HAP-1 (cell line): Measurements from ENCODE around the gene EFEMP2.

Source experiments
- DNase-seq, 2 experiments: peaks; one replicate each; pipeline ENCODE4 v3.0.0-alpha.2; 2016 to 2020; ENCODE audit warnings: low spot score in 2 of 2
- H3K27me3 ChIP-seq: fragments of 250-450 bp; sonication (Bioruptor Pico); 2 replicates; pipeline ENCODE4 v1.5.1; 2020; ENCODE audit warnings: low read depth, mild to moderate bottlenecking, moderate library complexity
- H3K36me3 ChIP-seq: fragments of 250-450 bp; sonication (Bioruptor Pico); replicated peaks from 2 replicates; pipeline ENCODE4 v1.5.1; 2020; ENCODE audit warnings: mild to moderate bottlenecking
- H3K4me1 ChIP-seq: fragments of 250-450 bp; sonication (Bioruptor Pico); 2 replicates; pipeline ENCODE4 v1.5.1; 2020; ENCODE audit warnings: mild to moderate bottlenecking
- H3K4me3 ChIP-seq: fragments of 250-450 bp; sonication (Bioruptor Pico); 2 replicates; pipeline ENCODE4 v1.5.1; 2020; ENCODE audit warnings: mild to moderate bottlenecking, moderate library complexity
- H3K9me3 ChIP-seq: fragments of 250-450 bp; sonication (Bioruptor Pico); 2 replicates; pipeline ENCODE4 v1.5.1; 2020; ENCODE audit warnings: mild to moderate bottlenecking, moderate library complexity
- in situ Hi-C: fragments of 300-500 bp; cut with MboI; formaldehyde crosslinking; loops from 3 replicates; pipeline ENCODE4 v1.14.3; 2020; ENCODE audit warnings: low sequenced_read_pairs, inconsistent platforms, mixed read lengths

The EFEMP2 gene

GRCh38 chr11:65912845-65913244 is 40.2 kb upstream of the EFEMP2 start:
- peaks cover 3% of the 10 kb centered on the region for H3K36me3 ChIP-seq
- H3K9me3 ChIP-seq, result no peaks in the 10 kb centered on the region
- H3K4me1 ChIP-seq, result peaks cover 7% of the 10 kb centered on the region
- H3K4me3 ChIP-seq, result no peak overlapping the region
- in situ Hi-C loops, result no loop called here
- DNase-seq, result no peak
- no peaks in the 10 kb centered on the region for H3K27me3 ChIP-seq

DNA sequence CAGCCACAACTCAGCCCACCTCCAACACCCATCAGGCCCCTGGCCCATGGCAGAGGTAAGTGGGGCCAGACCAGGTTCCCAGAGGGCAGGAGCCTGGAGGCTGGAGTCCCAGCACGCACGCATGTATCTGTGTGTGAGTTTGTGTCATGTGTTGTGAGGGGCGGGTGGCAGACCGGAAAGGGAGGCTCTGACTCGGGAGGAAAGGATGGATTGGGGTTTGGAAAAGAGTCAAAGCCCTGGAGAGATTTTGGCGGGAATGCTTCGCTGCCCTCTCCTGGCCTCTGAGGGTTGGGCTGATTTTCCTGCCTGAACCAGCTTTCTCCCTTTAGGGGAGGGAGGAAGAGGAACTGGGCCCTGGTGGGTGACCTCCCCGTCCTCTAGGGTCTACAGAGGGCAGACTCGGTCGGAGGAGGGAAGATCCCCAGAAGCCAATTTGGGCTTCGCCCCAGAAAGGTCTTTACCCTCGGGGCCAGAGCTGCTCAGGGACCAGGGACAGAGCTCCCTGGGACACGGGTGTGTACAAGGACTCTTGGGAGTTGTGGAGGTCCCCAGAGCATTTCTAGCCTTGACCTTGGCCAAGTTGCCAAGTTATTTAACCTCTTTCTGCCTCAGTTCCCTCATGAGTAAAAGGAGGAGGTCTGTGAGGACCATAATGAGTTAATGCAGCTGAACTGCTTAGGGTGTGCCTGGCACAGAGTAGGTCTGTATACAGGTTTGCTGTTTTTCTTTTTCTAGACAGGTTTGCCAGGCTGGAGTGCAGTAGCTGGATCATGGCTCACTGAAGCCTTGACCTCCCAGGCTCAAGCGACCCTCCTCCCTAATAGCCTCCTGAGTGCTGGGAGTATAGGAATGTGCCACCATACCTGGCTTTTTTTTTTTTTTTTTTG is 39.3 kb upstream of the EFEMP2 start:
- peak; percentile 27 to 70 for DNase-seq

GRCh38 chr11:65907878-65908277 is 35.3 kb upstream of the EFEMP2 start:
- H3K4me1 ChIP-seq, result peaks cover 7% of the 10 kb centered on the region
- in situ Hi-C loops, result no loop called here
- no peak for DNase-seq

More for the DNA sequence above, 39.3 kb upstream of the EFEMP2 start:
- Histone ChIP-seq H3K4me1 (peaks cover 7% of the 10 kb centered on the region), H3K36me3 (no peaks in the 10 kb centered on the region), H3K4me3 (no peak overlapping the region), H3K9me3 (no peaks in the 10 kb centered on the region), H3K27me3 (no peaks in the 10 kb centered on the region)
- in situ Hi-C loops, result no loop called here

GRCh38 chr11:65906602-65907001 is 34.0 kb upstream of the EFEMP2 start:
- no peak for DNase-seq
- H3K4me1 ChIP-seq, result peaks cover 2% of the 10 kb centered on the region
- in situ Hi-C loops, result no loop called here
- H3K9me3 ChIP-seq, result no peaks in the 10 kb centered on the region
- H3K4me3 ChIP-seq, result no peak overlapping the region
- H3K36me3 ChIP-seq, result no peaks in the 10 kb centered on the region
- H3K27me3 ChIP-seq, result no peaks in the 10 kb centered on the region

More at GRCh38 chr11:65907878-65908277, 35.3 kb upstream of the EFEMP2 start:
- H3K36me3 ChIP-seq, result no peaks in the 10 kb centered on the region
- H3K27me3 ChIP-seq, result no peaks in the 10 kb centered on the region
- H3K9me3 ChIP-seq, result no peaks in the 10 kb centered on the region
- no peak overlapping the region for H3K4me3 ChIP-seq

DNA sequence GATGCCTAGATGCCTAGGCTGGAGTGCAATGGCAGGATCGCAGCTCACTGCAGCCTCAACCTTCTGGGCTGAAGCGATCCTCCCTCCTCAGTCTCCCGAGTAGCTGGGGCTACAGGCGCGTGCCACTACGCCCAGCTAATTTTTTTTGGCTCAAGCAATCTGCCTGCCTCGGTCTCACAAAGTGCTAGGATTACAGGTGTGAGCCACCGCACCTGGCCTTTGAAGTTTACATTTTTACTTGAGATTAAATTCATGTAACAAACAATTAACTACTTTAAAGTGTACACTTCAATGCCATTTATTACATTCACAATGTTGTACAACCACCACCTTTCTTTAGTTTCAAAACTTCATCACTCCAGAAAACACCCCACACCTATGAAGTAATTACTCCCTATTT is 31.1 kb upstream of the EFEMP2 start:
- in situ Hi-C loops, result no loop called here
- DNase-seq, result no peak
- H3K36me3 ChIP-seq, result no peaks in the 10 kb centered on the region; the same call in 1 of the 2 replicates
- no peaks in the 10 kb centered on the region for H3K9me3 ChIP-seq
- H3K27me3 ChIP-seq, result no peaks in the 10 kb centered on the region
- H3K4me1 ChIP-seq, result 0 out of 2 replicates have a peak, but pooled peaks cover 5% of the 10 kb centered on the region
- no peak overlapping the region for H3K4me3 ChIP-seq

DNA sequence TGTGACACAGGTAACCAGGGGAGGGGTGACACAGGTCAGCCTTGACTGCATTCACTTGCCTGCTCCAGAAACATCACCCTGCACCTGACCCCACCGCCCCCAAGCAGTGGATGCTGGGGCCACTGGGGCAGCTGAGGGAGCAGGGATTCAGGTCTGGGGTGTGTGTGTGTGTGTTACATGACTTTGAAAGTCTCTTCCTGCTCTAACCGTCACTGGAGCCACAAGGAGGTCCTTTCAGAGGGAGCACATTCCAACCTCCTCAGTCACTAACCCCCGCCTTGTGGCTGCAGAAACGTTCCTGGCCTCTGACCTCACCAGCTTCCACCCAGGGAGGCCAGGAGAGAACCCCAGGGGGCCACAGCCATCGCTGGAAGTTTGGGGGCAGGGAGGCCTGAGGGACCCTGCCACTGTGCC is 30.5 kb upstream of the EFEMP2 start:
- peaks cover 10% of the 10 kb centered on the region for H3K4me1 ChIP-seq
- H3K36me3 ChIP-seq, result no peaks in the 10 kb centered on the region; the same call in 1 of the 2 replicates
- H3K27me3 ChIP-seq, result no peaks in the 10 kb centered on the region
- H3K9me3 ChIP-seq, result no peaks in the 10 kb centered on the region
- H3K4me3 ChIP-seq, result no peak overlapping the region
- in situ Hi-C loops, result no loop called here
- DNase-seq, result no peak

DNA sequence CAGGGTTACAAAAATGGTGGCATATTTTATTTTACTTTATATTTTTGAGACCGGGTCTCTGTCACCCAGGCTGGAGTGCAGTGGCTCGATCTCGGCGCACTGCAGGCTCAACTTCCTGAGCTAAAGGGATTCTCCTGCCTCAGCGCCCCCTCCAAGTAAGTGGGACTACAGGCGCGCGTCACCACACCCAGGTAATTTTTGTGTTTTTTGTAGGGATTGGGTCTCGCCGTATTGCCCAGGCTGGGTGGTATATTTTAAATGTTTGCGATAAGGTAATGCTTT is 28.2 kb upstream of the EFEMP2 start:
- no peaks in the 10 kb centered on the region for H3K27me3 ChIP-seq
- peaks cover 8% of the 10 kb centered on the region for H3K36me3 ChIP-seq
- peak overlapping the region; percentile 75 for H3K4me3 ChIP-seq
- H3K9me3 ChIP-seq, result no peaks in the 10 kb centered on the region
- DNase-seq, result no peak
- peaks cover 10% of the 10 kb centered on the region for H3K4me1 ChIP-seq
- in situ Hi-C loops, result no loop called here

GRCh38 chr11:65900125-65900898 is 27.7 kb upstream of the EFEMP2 start, which contains the start of gene FOSL1:
FOSL1 (minus strand) TSS chr11:65900388; CDS start chr11:65900339, 49 bp downstream.
- DNase-seq, result peak; percentile 85 to 95
- H3K4me3 ChIP-seq, result peak within 1 kb of the TSS; percentile 75
- H3K9me3 ChIP-seq, result no peaks in the 10 kb centered on the region
- H3K27me3 ChIP-seq, result no peaks in the 10 kb centered on the region
- in situ Hi-C loops, result no loop called here
- H3K4me1 ChIP-seq, result peaks cover 10% of the 10 kb centered on the region
- peaks cover 13% of the 10 kb centered on the region for H3K36me3 ChIP-seq

GRCh38 chr11:65899356-65900124 is 26.9 kb upstream of the EFEMP2 start:
- Histone ChIP-seq H3K4me3 (peak overlapping the region; percentile 75), H3K36me3 (peaks cover 14% of the 10 kb centered on the region), H3K27me3 (no peaks in the 10 kb centered on the region), H3K9me3 (no peaks in the 10 kb centered on the region), H3K4me1 (peaks cover 10% of the 10 kb centered on the region)
- DNase-seq, result peak in 1 of 2 experiments; percentile 72
- in situ Hi-C loops, result no loop called here

DNA sequence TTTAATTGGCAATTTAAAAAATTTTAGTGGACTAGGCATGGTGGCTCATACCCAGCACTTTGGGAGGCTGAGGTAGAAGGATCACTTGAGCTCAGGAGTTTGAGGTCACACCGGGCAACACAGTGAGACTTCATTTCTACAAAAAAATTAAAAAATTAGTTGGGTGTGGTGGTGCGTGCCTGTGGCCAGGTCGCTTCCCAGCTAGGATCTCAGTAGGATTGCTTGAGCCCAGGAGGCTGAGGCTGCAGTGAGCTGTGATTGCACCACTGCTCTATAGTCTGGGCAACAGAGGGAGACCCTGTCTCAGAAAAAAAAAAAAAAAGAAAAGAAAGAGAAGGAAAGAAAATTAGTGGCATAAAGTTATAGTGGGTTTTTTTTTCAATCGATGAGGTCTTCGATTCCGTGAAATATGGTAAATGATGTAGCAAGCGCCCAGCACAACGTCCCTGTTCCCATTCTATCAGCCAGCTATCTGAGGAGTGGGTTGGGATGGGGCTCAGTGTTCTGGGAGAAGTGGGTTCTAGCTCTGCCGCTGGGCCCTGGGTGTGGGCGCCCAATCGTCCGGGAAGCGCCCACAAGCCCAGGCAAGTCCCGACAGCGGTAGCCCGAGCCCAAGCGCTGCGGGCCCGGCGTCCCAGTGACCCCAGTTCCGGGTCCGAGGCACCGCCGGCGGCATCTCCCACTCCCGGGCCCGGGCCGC is 26.2 kb upstream of the EFEMP2 start:
- H3K27me3 ChIP-seq, result no peaks in the 10 kb centered on the region
- H3K4me1 ChIP-seq, result peaks cover 10% of the 10 kb centered on the region
- no peaks in the 10 kb centered on the region for H3K9me3 ChIP-seq
- H3K4me3 ChIP-seq, result peak overlapping the region; percentile 75
- no peak for DNase-seq
- in situ Hi-C loops, result no loop called here
- H3K36me3 ChIP-seq, result peaks cover 14% of the 10 kb centered on the region

DNA sequence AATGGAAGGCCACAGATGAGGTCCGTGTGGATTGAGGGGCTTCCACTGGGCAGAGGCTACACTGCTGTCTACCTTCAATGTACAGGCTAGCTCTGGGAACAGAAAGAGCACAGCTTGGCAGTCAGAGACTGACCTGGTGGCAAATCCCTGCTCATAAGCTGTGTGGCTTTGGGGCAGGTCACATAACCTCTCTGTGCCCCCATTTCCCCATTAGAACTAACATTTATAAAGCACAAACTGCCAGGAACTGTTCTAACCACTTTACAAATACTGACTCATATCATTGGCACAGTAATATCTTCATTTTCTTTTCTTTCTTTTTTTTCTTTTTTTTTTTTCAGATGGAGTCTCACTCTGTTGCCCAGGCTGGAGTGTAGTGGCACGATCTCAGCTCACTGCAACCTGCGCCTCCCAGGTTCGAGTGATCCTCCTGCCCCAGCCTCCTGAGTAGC is 24.4 kb upstream of the EFEMP2 start:
- in situ Hi-C loops, result no loop called here
- H3K9me3 ChIP-seq, result no peaks in the 10 kb centered on the region
- H3K4me1 ChIP-seq, result peaks cover 12% of the 10 kb centered on the region
- no peak overlapping the region for H3K4me3 ChIP-seq
- no peaks in the 10 kb centered on the region for H3K27me3 ChIP-seq
- DNase-seq, result no peak
- H3K36me3 ChIP-seq, result peaks cover 24% of the 10 kb centered on the region

- peaks cover 31% of the 10 kb centered on the region for H3K36me3 ChIP-seq
- in situ Hi-C loops, result no loop called here
These were observed 23.7 kb upstream of the EFEMP2 start for GRCh38 chr11:65896034-65896999.

More at GRCh38 chr11:65896034-65896999, 23.7 kb upstream of the EFEMP2 start:
- H3K4me1 ChIP-seq, result peaks cover 15% of the 10 kb centered on the region
- no peak for DNase-seq
- H3K9me3 ChIP-seq, result no peaks in the 10 kb centered on the region
- no peaks in the 10 kb centered on the region for H3K27me3 ChIP-seq
- H3K4me3 ChIP-seq, result no peak overlapping the region
